Activated CD4-positive, alpha-beta T cell treated with anti-CD3 and anti-CD28 coated beads, Interleukin-10, Interleukin-2, amounts not matched to agents 100 ng/mL and 50 ng/mL, durations not matched to agents 16 hours and 8 hours (primary cell): ENCODE measurements around the gene BCL11B.
A peak's percentile ranks its signal among the peaks of the same experiment; 100 is the strongest.

Experiments
- DNase-seq: peaks from one replicate; pipeline ENCODE4 v3.0.0-alpha.2; 2020

The BCL11B gene

DNA sequence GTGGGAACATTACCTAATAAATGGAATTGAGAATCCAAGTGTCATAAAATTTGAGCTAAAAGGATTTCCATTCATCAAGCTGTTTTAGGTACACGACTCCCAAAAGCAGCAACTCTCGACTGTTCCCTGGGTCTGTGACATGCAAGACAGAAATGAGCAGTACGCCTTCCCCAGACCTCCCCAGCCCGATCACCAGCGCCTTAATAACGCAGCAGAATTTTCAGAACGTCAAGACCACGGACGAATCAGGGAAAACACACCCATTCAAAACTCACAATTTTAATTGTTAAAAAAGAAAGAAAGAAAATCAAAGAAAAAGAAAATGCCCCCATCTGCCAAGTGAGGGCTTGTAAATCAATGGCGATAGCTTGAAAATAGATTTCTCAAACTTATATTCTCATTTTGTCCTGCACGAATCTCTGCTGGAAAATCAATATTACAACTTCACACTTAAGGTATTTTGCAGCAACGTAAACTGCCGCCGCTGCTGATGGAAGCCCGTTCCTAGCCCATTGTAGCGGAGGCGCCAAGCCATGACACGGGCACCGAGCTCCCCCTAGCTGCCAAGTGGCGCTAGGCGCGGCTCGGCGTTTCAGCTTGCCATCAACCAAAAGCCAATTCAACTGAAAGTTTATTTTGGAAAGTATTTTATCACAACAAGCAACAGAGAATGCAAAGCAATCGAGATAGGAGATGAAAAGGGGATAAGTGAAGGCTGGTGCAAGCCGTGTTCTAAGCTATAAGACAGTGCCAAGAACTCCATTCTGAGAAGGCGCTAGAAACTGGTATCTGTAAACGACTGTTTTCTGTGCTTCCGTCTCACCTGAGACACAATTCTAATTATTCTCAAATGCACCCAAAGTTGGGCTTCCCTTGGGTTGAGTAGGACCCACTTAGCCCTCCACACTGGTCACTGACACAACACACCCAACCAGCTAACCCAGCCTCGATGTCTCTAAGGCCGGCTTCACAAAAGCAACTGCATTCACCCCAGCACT lies 5.5 kb downstream of the BCL11B start:
- peak; percentile 92 for DNase-seq

- DNase-seq: peak; percentile 39
Measured at GRCh38 chr14:99265571-99265970, 6.4 kb downstream of the BCL11B start.

DNA sequence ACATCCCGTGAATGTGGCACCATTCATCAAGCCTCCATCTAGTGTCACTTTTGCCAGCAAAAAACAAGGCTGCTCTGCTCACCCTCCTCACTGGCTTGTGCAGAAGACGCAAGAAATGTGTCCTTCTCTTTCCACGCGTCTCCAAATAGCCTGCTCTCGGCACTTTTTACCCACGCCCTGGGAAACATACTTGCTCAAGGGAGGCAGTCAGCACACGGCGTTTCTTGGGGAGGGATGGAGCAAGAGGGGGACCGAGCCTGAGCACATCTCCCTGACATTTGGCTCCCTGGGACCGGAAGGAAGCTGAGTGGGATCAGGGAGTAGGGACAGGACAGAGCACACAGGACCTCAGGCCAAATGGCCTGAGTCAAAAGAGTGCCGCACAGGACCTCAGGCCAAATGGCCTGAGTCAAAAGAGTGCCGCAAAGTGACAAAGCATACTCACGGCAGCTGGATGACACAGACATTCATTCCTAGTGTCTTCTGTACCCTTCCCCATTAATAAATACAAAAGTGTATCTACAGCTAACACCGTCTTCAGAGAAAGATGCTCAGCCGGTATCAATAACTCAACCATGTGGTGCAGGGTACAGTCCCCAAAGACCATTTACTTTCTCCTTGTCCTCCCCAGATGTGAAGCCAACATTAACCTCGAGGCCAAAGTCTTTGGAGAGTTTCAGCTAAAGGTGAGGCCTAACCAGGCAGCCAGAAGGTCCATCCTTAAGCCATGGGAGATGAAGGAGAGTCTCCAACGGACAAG lies 7.1 kb downstream of the BCL11B start:
- peak; percentile 41 for DNase-seq

GRCh38 chr14:99263564-99264330 lies 8.2 kb downstream of the BCL11B start:
- no peak for DNase-seq

DNA sequence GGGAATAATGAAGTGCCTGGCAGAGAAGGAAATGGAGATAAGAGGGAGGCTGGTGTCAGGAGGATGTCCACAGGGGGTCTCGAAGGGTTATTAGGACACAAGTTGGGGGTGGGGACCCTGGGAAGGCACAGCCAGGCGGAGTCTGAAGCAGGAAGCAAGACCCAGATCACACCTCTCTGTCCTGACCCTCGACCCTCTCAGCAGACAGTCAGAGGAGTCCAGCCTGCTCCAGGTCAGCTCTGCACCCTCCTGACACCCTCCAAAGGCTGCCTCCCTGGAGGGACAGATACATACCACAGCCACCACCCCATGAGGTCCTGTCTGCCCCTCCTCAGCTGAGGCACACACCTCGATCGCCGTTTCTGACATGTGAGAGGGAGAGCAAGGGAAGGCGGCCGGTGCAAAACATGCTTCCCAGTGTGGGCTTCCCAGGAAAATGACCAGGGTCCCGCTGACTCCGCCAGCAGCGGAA lies 9.0 kb downstream of the BCL11B start:
- DNase-seq: peak; percentile 39

DNA sequence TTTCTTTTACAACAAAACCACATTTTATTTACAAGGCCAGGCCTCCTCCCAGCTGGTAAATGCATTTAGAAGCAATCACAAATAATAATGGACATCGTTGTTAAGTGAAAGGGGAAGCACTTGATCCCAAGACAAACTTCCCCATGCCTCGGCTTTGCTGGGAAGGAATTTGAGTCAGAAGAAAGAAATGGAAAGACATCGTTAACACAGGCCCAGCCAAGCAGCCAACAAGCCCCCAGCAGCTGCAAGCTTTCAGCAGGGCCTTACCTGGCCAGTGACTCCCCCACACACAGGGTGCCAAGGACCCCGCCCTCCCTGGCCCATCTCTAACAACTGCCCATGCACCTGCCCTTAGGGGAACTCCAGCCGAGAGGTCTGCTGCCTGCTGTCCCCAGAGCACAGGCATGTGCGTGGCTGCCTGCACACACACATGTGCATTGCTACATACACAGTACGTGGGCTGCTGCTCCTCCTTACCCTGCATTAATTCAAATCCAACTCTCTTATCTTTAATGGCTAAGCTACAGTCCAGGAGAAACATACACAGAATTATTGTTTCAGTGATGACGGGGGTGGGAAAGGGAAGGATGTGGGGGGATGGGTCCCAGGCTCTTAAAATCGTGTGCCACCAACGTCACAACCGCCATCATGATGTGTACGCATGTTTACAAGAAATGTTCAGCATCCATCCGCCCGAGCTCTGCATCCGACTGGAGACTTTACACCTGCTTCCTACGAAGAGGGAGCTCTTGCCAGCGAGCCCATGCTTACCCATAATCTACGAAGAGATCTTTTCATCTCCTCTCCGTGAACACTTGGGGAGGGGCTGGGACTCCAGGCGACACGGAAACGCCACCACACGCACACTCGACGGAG lies 9.8 kb downstream of the BCL11B start:
- DNase-seq: peak; percentile 88

DNA sequence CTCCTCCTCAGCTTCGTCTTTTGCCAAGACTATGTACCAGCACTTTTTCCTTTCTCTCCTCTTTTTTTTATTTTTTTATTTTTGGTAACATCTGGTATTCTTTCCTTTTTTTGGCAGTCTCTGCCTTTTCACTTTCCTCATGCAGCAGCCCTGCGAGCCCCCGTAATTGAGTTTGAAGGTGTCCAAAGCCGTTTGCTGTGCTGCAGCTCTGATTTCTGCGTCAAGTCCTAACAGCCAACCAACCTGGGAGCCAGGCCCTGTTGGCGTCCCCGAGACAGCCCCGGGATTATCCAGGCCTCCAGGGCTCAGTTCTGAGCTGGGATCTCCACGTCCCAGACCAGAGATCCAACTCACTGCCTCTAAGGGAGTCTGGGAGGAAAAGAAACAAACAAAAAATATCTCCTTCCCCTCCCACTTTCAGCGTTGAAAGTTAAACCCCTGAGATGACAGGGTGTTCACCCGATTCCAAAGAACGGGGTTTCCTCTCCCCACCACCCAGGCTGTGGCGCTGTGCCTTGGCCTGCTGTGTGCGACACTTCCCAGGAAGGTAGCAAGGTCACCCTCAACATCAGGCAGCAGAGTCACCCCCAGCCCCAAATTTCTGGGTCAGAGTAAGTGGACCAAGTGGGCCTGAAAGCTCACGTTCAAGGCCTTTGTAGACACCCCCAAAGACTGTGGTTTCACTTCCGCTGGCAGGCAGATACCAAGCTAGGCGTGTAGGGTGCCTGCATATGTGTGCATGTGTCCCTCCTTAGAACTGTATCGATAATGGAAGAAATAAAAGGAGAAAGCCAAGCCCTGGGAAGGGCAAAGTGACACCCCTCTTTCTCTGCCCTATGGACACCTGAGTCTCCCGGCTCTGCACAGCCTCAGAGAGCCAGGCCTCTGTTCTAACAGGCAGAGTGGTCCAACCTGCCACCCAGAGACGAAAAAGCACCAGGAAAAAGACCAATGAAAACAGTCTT lies 11.1 kb downstream of the BCL11B start:
- peak; percentile 77 for DNase-seq

DNA sequence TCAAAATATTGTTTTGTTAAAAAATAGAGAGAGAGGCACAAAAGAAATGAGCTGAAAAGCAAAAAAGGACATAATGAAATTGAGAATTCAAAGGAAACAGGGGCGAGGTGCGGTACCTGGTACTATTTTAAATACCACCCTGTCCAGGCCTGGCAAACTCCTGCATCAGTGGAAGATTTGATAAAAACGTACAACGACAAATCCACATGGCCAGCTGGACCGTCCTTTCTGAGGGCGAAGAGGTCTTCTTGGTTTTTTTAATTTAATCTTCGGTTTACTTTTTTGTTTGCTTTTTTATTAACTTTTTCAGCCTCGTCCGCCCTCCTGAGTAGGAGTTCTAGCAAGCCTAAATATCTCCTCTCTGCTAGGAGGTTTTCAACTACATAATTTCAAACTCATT lies 11.9 kb downstream of the BCL11B start:
- no peak for DNase-seq

- peak; percentile 56 for DNase-seq
Measured at GRCh38 chr14:99258876-99259726, 12.9 kb downstream of the BCL11B start.

- DNase-seq: no peak
Measured at GRCh38 chr14:99258341-99258861, 13.6 kb downstream of the BCL11B start.

GRCh38 chr14:99257673-99258221 lies 14.2 kb downstream of the BCL11B start:
- DNase-seq: no peak

DNA sequence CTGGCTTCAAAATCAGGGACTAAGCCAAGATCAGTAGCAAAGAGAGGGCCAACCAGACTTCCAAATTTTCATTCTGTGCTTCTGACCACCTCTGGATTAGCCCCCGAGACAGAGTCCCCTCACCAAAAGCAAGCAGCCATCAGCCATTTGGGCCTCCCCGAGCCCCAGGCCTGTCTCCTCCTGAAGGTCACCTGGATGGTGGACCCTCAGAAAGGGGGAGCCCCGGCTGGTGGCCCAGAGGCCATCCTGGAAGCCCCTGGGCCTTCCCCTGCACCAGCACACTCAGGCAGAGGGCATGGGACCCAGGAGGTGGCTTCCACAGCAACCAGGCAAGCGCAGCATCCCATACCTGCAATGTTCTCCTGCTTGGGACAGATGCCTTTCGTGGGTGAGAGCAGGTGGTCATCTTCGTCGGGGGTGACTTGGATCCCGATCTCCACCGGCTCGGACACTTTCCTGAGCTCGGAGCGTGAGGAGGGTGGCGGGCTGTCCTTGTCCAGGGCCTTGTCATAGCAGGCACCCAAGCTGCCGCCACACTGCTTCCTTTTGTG lies 14.8 kb downstream of the BCL11B start:
- DNase-seq: no peak

- DNase-seq: no peak
Measured at GRCh38 chr14:99256483-99256874, 15.5 kb downstream of the BCL11B start.

- no peak for DNase-seq
Measured at GRCh38 chr14:99255621-99256482, 16.1 kb downstream of the BCL11B start.

- no peak for DNase-seq
Measured at GRCh38 chr14:99254328-99255009, 17.5 kb downstream of the BCL11B start.

DNA sequence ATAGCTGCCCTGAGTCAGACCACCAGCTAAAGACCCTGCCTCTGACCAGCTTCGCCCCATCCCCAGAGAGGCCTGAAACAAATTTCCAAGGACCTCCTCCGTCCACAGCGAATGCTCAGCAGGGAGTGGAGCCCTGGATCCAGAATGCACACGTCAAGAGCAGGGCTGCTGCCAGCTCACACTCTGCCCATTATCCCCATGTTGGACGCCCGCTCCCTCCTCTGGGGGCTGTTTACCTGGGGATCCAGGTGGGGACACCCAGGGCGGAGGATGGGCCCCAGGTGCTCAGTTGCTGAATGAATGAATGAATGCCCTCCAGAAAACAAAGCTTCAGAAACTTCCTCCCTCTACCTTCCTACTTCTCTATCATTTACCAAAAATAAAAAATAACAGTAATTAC lies 18.1 kb downstream of the BCL11B start:
- DNase-seq: no peak
